Germinal center (tissue), 1 donor: Measurements from ENCODE around the gene CBFA2T3.

Source experiments
- DNase-seq: peaks from one replicate; pipeline ENCODE4 v3.0.0; 2012; ENCODE audit warnings: mixed read lengths, low spot score

Gene CBFA2T3

DNA sequence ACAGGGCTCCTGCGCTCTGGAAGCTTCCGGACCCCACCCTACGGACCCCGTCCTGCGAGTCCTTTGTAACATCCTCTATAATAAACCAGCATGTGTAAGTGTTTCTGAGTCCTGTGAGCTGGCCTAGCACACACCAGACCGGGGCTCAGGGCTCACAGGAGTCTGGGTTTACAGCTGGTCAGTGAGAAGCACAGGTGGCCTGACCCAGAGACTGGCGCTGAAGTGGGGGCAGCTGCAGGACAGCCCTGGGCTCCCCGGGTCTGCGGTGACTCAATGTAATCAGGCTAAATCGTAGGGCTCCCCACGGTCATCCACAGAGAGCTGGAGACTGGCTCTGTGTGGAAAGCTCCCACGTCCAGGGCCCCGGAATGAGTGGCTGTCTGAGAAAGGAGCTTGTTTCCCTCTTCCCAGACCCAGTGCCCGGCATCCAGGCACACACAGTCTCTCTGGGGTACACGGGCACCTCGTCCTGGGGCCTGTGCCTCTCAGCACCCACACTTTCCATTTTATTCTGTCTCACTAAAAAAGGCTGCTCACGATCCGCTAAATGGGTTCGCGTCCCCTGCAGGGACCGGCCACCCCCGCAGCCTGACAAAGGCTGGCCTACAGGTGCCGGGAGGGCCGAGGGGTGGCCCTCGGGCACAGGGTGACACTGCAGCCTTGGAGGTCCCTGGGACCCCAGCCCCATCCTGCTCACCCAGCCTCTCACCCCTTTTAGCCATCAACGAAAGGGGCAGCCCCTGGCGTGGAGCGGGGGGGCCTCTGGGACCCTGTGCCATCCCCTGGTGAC, 18.9 kb upstream of the CBFA2T3 start:
- DNase-seq = no peak

DNA sequence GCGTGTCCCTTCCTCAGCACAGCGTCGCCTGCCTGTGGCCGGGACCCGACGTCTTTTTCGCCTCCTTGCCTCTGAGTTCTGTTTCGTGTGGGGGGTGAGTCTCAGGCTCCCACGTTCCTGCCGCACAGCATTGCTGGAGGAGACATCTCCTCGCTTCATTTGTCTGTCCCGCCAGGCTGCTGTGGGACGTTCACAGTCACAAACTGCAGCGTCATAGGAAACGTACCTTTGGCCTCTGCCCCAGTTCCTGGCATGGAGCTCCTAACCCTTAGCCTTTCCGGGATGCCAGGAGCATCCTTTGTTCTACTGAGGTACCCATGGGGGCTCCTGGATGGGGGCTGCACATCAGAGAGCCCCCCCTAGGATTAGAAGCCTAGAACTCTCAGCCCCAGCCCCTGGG, 18.2 kb upstream of the CBFA2T3 start:
- DNase-seq = no peak

DNA sequence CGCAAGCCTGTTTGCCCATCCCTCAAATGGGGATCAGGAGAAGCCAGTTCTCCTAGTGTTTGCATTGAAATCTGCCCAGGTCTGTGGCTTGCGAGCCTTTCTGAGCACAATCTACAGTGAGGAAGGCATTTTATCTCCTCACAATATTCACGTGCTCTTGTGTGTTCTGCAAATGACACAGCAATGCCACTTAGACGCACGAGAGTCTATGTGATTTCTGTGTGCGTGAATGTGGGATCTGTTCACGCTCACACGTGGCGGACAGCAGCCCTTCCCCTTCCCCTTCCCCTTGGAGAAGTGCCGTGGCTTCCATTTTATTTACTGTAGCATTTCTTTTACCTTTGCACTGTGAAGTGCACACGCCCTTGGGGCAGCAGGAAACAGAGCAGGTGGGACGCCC, 17.7 kb upstream of the CBFA2T3 start:
- no peak for DNase-seq

DNA sequence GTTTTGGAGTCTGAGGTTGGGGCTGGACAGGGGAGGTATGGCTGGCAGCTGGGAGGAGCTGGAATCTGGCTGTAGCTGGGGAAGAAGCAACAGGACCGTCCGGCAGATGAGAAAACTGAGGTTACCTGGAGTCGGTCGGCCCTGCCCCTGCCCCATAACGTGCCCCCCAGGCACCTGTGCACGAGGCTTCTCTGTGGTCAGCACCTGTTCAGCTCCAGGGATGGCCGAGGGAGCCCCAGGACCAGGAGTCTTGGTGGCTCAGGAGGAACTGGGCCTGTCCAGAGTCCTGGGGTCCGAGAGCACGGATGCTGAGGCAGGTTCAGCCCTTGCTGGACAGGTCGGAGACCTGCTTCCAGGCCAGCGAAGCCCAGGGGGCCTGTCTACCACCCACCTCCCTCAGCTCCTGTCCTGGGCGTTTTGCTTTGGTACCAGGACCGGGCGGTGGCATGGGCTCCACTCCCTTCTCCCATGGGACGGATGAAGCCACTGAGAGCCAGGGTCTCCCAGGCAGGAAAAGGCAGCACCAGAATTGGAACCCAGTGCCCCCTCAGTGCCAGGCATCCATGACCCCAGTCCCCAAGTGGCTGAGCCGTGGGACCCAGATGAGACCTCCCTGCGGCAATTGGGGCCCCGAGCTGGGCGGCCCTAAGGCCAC, 17.1 kb upstream of the CBFA2T3 start:
- no peak for DNase-seq

DNA sequence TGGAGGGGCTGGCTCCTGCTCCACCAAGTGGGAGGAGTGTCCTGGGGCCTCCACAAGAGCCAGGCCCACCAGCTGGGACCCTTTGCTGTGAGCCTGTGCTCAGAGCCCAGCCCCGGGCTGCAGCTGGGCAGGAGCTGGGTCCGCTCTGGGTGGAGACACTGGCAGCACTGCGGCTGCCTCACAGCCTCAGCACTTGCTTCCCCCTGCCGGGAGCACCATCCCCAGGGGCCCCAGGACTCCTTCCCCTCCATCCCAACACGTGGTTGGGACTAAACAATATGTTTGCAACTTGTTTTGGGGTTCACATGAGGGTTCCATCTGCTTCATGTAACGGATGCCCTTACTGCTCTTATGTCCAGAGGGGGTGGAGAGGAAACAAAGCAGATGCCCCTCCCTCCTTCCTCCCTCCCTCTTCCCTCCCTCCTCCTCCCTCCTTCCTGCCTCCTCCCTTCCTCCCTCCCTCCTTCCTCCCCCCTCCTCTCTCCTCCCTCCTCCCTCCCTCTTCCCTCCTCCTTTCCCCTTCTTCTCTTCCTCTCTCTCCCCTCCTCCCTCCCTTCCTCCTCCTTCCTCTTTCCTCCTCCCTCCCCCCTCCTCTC, 16.3 kb upstream of the CBFA2T3 start:
- DNase-seq = peak; percentile 54

DNA sequence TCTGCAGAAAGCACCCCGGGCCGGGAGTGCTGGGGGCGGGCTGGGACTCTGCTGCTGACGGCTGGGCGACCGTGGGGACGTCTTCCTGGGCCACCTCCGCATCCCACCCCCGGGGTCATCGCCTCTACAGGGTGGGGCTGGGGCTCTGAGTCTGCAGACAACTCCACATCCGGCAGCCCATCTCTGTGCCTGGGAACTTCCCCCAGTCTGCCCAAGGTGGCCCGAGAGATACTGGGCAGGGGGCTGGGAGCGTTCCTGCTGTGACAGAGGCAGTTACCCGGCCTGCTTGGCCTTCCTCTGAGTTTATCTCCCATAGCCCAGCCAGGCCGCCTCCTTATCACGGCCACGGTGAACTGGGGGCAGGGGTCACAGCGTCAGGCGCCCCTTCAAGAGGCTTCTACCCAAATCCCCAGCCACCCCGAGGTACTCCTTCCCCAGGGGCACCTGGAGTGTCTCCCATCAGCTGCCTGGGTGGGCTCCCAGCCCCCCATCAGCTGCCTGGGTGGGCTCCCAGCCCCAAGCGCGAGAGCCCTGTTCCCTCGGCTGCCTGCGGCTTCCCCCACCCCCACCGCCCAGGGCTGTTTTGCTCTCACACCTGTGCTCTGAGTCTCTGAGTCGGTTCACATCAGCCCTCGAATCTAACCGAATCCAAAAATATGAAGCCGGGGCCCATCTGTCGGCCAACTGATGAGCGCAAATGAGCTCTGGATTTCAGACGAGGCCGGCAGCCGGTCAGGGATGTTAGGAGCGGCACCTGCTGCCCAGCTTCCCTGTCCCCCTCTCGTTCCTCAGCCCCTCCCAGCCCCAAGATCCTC, 15.6 kb upstream of the CBFA2T3 start:
- DNase-seq = peak; percentile 59

DNA sequence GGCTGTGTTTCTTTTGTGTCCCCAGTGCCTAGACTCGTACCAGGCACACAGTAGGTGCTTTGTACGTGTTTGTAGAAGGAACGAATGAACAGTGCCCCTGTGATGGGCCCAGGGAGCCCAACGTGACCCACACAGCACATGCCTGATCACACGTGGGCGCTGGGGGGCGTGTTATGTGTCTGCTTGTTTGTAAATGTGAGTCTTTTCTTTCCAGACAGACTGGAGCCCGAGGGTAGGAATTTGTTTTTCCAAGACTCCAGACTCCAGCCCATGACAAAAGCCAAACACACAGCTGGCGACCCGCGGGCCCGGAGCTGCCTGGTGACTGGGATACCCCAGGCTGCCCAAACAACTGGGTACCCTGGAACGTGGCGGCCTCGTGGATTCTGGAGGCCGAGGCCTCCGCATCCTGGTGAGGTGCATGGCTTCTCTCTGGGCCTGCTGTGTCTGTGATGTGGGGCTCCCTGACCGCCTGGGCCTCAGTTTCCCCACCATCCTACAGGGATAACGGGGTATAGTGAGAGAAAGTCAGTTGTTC, 14.9 kb upstream of the CBFA2T3 start:
- DNase-seq = no peak

DNA sequence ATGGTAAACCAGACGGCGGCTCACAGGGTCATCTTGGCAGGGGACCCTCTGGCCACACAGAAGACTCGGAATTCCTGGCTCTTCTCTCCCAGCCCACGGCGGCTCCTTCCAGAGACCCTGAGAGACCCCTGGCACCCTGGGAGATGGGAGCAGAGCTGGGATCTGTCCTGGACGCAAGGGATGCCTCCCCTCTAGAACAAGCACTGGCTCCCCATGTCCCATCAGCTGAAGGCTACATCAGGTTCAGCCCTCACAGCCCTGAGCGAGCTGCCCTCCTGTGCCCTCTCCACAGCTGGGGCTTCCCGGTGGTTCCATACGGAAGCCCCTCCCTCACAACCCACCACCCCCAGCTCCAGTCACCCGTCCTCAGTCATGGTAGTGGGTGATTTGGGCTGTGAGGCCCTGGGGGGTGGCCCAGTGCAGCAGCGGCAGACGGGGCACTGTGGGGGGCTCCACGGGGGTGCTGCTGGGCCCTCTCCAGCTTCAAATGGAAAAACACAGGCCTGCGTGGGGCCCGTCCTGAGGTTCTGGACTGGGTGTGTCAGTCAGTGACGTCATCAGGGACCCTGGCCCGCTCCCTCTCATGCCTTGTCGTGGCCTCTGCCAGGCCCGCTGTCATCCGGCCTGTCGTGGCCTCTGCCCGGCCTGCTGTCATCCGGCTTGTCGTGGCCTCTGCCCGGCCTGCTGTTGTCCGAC, 13.0 kb upstream of the CBFA2T3 start:
- no peak for DNase-seq

DNA sequence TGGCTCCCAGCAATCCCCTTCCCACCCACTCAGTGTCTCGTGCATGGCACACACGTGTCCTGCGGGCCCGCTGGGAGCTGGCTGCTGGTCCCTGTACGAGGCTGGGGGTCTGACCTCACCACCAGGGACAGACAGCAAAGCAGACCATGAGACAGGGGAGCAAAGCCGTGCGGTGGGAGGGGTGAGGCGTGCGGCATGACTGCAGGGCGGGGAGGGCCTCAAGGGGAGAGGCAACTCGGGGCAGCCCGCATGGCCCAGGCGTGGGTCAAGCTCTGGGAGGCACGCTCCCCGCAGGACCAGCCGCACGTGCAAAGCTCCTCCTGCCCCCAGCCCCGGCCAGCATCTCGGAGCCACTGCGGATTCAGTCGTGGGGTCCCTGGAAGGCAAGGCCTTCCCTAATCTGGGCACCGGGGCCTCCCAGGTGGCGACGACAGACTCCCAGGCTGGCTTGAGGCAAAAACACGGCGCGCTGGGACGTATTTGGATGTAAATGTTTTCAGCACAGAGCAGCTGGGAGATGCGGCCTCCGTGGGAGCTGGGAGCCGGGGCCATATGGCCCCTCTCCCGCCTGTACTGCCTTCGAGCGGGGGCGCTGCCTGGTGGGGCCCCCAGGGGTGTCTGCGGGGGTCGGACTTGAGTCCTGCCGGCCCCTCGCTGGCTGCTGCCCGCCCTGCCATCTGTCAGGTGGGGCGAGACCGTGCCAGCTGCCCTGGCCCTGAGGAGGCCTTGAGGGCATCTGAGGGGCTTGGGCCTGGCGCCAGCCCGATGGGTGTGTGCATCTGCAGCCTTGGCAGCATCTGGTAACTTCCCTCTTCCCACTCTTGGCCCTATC, 12.2 kb upstream of the CBFA2T3 start:
- DNase-seq = no peak

DNA sequence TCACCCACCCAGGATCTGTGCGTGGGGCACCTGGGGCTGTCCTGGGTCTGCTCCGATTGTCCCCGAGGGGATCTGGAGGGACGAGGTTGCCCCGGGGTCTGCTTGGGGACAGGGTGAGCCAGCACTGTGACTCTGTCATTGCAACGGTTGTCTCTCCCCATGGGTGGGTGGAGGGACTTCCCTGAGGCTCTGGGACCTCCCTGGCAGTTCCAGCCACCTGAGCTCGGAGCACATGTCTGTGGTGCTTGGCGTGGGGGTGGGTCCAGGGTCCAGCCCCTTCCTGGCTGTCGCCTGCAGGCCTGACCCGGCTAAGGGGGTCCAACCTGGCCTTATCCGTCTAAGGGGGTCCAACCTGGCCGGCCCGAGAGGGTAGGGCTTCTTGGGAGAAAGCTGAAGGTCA, 8.5 kb upstream of the CBFA2T3 start:
- DNase-seq = no peak

DNA sequence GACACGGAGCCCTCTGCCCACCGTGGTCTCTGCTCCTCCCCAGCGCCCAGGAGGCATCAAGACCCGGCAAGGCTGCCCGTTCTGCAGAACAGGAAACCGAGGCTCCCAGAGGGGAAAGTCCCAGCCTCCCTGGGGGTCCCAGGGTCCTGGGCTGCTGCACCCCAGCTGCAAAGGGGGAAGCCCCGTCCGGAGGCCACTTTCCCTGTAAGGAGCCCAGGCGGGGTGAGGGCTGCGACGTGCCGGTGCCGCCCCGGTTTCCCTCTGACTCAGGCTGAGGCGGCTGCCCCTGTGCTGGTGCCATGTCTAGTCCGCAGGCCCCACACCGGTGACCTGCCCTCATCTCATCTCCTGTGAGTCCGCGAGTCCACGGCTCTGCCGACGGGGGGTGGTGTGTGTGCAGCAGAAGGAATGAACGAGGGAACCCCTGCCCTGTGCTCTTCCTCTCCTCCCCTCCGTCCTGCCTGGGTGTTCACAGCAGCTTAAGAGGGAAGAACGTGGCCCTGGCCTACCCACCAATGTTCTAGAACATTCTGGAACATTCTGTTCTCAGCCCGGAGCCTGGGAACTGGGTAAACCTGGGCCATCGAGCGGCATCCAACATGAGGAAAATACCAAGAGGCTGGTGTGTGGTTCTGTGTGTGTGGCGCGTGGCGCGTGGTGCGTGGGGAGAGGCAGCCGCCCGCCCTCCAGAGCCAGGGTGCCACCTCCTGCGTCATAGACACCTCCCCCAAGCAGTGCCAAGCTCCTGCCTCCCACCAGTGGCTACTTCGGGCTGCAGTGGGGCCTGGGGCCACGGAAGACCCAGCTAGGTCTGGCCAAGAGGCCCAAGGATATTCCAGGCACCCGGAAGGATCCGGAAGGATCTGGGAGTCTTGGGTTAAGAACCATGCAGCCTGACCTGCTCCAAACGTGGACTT, 7.0 kb upstream of the CBFA2T3 start:
- DNase-seq = peak; percentile 91

DNA sequence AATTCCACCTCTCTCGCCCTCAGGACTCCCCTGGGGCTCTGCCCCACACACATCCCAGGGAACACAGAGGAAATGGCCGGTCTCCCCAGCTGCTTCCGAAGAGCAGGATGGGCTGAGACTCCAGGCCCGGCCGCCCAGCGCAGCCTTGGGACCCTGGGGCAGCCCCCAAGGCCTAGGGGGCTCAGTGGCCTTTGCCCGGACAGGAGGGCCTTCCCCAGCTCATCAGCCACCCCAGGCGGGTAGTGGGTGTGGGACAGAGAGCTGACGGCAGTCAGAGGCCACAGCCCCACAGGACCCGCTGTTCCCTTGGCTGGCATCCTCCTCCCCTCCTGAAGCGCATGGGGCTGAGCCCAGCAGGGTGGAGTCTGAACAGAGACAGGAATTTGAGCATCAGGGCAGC, 6.2 kb upstream of the CBFA2T3 start:
- no peak for DNase-seq

DNA sequence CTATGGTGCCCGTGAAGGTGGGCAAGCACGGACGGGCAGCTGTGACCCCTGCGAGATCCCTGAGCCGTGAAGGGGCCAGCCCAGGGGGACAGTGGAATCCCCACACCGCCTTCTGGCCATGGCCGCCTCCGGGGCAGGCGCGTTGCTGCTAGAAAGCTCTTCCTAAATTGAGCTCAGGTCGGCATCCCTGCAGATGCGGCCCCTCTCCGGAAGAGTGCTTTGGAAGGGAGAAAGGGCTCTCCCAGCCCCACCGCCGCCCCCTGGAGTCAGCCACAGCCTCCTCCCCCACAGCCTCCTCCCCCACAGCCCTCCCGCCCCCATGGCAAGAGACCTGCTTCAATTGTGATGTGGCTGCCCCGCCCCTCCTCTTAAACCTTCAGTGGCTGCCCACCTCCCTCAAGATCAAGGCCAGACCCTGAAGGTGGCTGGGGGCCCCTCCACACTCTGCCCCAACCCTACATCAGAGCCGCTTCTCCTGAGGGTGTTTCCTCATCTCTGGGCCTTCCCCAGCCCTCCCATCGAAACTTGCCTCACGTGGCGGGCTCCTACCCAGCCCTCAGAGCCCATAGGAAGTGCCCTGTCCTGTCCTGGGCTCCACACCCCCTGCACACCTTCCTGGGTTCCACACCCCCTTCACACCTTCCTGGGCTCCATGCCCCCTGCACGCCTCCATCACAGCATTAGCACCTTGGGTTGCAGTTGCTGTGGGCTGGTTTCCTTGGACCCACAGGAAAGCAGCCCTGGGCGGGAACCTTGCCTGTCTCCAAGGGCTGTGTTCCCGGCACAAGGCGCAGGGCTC, 5.5 kb upstream of the CBFA2T3 start:
- no peak for DNase-seq

DNA sequence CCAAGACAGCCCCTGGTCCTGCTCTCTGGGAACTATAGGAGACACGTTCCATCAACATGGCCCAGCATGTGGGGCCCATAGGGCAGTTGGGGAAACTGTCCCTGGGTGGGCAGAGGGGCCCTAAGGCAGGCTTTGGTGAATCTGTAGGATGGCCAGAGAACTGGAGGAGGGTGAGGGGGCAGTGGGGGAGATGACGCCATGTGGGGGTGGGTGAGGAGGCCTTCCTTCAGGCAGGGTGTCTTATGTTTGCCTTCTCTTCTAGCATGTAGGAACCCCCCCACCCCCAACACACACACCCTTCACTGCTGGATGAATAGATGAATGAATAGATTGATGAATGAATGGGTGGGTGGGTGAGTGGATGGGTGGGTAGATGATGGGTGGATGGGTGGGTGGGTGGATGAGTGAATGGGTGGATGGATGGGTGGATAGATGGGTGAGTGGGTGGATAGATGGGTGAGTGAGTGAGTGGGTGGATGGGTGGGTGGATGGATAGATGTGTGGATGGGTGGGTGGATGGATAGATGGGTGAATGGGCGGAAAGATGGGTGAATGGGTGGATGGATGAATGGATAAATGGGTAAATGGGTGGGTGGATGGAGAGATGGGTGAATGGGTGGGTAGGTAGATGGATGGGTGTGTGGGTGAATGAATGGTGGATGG, 2.5 kb upstream of the CBFA2T3 start:
- DNase-seq = no peak

DNA sequence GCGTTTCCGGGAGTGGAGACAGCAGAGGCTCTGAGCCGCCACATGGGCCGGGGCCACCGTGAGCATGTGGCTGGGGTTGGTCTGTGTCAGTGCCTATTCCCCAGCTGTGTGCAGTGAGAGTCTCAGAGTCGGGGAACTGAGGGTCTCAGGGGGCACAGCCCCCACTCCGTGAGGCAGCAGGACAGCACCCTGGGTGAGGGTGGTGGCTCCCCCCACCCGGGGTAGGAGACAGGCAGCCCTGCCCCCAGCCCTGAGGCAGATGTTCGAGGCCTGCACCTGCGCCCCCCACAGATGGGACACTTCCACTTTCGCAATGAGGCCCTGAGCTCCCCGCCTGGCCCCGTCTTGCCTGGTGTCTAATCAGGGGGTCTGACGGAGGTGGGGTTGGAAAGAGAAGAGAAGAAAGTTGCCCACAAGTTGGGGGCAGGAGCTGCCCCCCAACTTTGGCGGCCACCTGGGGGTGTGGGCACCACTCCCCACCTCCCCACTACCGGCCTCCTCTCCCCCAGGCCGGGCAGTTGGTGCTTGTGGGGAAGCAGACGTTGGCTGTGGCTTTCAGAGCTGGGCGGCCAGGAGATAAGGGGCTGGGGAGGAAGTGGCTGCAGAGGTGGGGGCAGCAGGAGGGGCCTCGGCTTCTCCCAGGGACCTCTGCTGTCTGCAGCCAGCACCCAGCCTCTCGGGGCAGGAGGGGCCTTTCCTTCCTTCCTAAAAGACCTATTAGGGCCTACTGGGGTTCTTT, 1.8 kb upstream of the CBFA2T3 start:
- DNase-seq = peak; percentile 88

DNA sequence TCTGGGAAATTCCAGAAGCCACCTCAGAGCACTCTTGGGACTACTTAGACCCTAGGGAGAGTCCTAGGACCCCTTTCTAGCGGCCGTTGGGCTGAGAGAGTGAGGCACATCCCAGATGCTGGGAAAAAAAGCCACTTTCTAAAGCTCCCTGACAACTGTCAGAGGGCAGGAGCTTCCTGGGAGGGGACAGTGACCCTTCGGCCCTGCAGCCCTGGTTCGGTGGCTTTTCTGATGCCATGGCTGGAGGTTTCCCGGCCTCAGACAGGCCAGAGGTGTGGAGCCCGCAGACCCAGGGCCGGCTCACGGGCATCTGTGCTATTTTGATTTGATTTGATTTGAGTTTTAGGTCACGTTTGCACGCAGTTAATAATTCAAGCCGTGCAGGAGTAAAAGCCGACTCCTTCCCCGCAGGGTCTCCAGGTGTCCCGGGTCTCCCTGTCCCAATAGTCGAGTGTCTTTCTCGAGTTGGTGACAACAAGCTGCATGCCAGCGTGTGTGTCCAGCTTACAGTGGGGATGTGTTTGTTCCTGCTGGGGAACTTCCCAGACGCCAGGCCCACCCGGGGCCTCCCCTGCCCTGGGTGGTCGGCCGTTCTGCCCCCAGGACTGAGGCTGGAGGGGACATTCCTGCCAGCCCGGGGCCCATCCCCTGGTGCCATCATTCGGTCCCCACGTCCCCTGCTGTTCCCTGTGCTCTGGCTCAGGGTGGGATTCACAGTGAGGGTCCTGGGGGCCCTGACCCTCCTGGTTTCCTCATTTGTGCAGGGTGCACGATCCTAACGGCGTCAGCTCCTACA, 1.0 kb upstream of the CBFA2T3 start:
- DNase-seq = no peak
